Hematopoietic multipotent progenitor cell treated with erythropoietin and hydrocortisone succinate and interleukin-3 and kit ligand, for 6 days (in vitro differentiated cells): Measurements from ENCODE around the gene KMO.

Experiments used
- DNase-seq: peaks from one replicate; pipeline ENCODE4 v3.0.0-alpha.2; 2015

Gene KMO

GRCh38 chr1:241542199-241542907, 10.2 kb downstream of the KMO start:
- no peak for DNase-seq

GRCh38 chr1:241548008-241548407, 15.8 kb downstream of the KMO start:
- no peak for DNase-seq

DNA sequence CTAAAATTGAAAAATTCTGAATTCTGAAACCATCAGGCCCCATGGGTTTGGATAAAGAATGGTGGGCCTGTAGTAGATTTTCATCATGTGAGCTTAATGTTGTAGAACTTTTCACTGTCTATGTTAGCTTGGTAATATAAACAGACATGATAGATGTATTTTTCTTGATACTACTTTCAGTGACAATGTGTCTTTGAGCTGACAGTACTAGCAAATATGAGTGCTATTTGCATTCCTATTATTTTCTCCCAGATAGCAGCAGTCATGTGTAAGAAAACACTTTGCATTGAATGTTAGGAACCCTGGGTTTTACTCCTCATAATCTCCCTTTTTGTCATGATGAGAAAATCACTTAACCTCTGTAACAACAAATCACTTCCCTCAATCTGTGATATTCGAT, 18.1 kb downstream of the KMO start:
- DNase-seq: no peak

DNA sequence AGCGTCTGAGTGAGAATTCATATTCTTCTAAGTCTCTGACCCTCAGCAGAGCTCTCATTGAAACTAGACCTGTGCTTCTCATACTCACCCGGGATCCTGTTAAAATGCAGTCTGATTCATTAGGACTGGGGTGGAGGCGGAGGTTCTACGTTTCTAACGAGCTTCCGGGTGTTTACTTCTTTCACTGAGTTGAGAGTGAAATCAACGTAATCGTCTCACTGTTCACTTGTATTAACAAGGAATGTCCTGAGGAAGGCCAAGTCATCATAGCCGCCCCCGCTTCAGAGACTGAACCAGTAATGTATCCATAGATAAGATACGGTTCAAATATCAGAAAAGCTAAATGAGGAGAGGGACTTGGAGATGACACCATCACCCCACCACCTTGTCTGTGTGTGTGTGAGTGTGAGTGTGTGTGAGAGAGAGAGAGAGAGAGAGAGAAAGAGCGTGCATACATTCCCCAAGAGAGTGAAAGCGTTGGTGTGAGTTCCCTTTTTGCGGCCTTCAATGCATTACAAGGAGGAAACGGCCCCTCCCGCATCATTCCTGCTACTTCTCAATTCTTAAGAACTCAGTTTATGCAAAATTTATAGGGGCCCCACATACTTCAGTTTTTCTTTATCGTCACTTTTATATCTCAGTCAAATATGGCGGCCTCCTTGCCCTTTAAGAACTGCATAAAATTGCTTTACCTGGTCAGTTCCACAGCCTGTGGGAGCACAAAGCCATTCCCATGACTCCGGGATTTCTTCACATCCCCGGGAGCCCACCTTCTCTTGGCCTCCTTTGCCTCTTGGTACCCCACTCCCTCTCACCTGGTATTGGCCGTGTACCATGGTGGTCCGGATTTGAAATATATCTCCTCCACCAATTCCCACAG, 19.8 kb downstream of the KMO start:
- DNase-seq: peak; percentile 74

DNA sequence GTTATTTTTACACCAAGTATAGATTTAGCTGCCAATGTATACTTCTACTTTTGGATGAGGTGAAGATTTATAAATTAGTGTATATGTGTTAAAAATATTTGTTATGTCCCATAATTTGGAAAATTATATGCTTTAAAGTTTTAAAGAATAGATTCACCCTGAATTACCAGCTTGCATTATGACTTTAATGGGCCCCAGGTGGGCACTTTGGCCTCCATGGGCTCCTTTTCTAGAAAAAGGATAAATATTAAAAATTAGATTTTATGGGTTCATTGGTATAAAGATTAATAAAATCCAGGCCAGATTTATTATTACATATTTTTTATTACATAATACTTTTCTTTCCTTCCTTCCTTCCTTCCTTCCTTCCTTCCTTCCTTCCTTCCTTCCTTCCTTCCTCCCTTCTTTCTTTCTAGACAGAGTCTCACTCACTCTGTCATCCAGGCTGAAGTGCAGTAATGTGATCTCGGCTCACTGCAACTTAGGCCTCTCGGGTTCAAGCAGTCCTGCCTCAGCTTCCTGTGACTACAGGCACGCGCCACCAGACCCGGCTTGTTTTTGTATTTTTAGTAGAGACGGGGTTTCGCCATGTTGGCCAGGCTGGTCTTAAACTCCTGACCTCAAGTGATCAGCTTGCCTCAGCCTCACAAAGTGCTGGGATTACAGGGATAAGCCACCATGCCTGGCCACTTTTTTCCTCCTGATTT, 21.9 kb downstream of the KMO start:
- no peak for DNase-seq

DNA sequence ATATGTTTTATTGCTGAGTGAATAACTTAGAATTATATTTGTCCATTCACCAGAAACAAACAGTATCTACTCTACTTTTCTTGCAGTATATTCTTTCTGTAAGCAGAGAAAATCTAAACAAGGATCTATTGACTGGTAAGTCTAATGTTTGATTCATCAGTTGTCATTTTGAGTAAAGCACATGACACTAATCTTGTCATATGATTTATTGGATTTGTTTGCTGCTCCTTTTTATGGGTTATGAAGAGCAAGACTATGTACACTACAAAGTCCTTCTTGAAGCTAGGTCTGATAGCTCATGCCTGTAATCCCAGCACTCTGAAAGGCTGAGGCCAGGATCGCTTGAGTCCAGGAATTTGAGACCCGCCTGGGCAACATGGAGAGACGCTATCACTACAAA, 23.3 kb downstream of the KMO start:
- DNase-seq: no peak

- DNase-seq: no peak
Observed at GRCh38 chr1:241557031-241557430, 24.9 kb downstream of the KMO start.

DNA sequence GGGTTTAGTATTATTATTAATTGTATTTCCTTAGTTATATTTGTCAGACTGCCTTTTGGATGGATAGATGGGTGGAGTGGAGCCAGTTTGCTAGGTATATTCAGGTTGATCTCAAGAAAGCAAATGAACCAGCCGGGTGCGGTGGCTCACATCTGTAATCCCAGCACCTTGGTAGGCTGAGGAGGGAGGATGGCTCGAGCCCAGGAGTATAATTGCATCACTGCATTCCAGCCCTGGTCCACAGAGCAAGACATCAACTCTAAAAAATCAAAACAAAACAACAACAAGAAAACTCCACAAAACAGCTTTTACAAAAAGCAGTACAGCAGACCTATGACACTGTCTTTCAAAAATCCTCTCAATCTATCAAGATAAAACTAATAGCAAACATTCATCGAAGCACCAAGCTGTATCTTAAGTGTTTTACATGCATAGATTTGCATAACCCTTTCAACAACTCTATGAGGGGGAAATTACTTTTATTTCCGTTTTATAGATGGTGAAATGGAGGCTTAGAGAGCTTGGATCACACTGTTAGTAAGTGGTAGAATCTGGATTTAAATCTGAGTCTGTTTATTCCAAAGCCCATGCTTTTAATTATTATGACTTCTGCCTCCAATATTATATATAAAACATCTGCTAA, 25.5 kb downstream of the KMO start:
- no peak for DNase-seq

GRCh38 chr1:241560146-241560848, 28.1 kb downstream of the KMO start:
- peak; percentile 9 for DNase-seq

DNA sequence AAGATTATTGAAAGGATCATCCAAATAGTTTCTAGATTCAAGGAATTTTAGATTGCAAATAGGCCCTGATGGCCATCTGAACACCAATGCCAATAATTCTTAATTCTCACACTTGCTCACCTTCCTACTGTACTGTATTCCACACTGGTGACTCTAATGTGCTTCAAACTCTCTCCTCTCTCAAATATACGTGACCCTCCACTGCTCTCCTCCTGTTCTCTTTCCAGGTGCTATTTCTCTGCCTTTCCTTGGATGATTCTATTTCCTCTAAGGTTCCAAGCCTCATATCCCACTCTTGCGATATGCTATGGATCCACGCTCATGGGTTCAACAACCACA, 28.6 kb downstream of the KMO start:
- DNase-seq: no peak

DNA sequence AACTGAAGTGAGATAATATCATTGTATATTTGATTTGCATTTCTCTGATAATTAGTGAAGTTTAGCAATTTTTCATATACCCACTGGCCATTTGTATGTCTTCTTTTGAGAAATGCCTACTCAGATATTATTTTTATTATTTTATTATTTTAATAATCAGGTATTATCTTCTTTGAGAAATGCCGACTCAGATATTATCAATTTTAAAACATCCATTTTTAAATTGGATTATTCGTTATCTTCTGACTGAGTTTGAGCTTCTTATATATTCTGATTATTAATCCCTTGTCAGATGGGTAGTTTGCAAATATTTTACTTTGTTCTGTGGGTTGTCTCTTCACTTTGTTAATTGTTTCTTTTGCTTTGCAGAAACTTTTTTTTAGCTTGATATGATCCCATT, 37.7 kb downstream of the KMO start:
- no peak for DNase-seq

GRCh38 chr1:241574154-241574553, 42.0 kb downstream of the KMO start:
- DNase-seq: no peak

DNA sequence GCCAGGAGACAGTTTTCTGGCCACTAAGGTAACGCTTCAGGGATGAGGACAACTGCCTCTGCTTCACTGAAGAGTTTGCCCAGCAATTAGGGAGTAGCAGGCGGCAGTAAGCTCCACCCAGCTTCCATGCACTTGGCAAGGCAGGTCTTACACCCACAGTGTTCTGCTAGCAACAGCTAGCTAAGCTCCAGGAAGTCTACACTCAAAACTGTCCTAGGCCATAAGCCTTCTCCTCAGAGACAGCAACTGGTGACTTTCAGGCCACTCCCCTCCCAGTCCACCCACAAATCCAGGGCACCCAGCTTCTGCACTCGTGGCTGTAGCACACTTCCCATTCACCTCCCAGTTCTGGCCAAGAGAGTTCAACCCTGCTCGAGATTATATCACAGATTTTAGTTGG, 47.3 kb downstream of the KMO start:
- DNase-seq: no peak

GRCh38 chr1:241582921-241583321, 50.7 kb downstream of the KMO start:
- DNase-seq: no peak

DNA sequence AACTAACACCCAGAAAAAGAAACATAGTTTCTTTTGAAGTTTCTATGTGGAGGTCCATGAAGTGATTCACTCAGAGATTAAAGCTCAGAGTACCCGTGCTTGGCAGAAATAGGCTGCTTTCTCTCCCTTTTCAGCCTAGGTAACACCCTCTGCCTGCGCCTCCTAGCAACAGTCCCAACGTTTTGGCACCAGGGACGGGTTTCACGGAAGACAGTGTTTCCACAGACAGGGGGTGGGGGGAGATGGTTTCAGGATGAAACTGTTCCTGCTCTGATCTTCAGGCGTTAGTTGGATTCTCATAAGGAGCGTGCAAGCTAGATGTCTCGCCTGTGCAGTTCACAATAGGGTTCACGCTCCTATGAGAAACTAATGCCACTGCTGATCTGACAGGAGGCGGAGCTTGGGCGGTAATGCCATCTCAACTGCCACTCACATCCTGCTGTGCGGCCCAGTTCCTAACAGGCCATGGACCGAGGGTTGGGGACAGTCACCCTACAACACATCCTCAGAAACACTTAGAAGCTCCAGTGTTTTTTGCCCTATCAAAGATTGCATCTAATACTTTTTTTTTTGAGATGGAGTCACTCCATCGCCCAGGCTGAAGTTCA, 54.8 kb downstream of the KMO start:
- no peak for DNase-seq

DNA sequence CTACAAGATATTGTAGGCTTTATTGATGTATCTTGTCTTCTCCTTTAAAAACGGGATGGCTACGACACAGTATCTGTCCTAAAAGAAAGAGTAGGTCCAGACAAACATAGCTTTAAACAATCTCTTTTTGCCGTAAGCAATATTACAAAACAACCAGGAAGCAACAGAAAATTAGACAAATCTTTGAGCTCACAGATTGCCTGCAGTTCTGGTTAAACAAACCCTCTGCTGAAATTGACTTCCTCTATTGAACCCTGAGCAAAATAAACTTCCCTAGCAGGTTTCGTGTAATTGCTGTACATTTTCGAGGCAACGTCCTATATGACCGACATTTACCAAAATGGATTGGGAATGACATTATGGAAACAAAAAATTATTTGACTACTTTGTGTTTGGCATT, 57.3 kb downstream of the KMO start:
- DNase-seq: no peak

DNA sequence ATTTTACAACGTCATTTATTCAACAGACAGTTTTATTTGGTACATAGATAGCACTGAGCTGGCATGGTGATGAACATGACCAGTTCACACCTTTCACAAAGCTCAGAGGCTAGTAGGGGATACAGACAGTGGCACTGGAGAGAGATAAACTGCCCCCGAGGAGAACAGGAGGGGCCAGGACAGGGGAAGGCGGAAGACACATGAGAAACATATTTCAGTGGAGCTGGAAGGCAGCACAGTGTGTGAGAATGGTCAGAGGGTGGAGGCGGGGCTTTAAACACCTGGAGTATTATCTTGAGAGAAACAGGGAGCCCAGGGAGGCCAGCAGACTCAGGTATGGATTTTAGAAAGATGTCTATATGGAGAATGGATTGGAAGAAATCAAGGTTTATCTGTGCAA, 58.5 kb downstream of the KMO start:
- no peak for DNase-seq

DNA sequence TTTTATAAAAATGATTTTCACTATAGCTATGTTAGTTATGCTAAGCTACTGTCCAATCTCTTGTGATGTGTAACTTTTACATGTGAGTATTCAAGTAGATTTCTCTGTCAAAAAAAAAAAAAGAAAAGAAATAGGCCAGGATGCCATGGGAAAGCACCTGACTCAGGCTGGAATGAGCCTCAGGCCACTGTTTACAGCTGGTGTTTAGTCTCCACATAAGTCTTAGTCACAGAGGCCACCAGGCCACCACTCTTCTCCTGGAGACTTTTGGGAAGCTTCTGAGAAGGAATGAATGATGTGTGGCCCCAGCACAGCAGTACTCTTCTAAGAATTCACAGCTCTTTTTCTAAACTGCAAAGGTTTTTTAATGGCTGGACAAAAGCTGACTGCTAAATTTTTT, 59.1 kb downstream of the KMO start:
- no peak for DNase-seq

- DNase-seq: no peak
Observed at GRCh38 chr1:241591736-241592135, 59.6 kb downstream of the KMO start.

DNA sequence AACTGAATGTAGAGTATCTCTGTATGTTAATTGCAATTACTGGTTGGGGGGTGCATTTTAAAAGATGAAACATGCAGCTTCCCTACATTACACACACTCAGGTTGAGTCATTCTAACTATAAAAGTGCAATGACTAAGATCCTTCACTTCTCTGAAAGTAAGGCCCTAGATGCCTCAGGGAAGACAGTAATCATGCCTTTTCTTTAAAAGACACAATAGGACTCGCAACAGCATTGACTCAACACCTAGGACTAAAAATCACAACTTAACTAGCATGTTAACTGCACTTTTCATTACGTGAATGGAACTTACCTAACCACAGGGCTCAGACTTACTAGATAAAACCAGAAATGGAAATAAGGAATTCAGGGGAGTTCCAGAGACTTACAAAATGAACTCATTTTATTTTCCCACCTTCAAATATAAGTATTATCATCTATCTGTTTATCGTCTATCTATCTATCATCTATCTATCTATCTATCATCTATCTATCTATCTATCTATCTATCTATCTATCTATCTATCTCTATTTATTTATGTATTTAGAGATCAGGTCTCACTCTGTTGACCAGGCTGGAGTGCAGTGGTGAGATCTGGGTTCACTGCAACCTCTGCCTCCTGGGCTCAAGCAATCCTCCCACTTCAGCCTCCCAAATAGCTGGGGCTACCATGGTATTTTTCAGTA, 60.2 kb downstream of the KMO start:
- no peak for DNase-seq

GRCh38 chr1:241593186-241593585, 61.0 kb downstream of the KMO start:
- DNase-seq: no peak

DNA sequence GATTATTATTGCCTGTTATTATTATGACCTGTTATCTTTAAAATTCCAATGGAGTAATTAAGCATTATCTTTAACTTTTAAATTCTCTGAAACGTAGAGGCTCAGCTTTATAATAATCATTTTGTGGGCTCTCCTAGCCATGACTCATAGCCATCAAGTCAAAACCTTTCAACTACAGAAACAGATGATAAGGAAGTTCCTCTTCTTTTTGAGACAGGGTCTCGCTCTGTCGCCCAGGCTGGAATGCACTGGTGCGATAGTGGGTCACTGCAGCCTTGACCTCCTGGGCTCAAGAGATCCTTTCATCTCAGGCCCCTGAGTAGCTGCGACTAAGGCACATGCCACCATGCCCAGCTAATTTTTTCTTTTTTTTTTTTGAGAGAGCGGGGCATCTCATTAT, 64.5 kb downstream of the KMO start:
- no peak for DNase-seq
